ENCODE data around the gene DET1.

DET1 gene

GRCh38 chr15:88463870-88464532 is 82.5 kb downstream of the DET1 start:
- DNase-seq = no peak
